ENCODE results near the gene NECTIN3.

NECTIN3 gene

DNA sequence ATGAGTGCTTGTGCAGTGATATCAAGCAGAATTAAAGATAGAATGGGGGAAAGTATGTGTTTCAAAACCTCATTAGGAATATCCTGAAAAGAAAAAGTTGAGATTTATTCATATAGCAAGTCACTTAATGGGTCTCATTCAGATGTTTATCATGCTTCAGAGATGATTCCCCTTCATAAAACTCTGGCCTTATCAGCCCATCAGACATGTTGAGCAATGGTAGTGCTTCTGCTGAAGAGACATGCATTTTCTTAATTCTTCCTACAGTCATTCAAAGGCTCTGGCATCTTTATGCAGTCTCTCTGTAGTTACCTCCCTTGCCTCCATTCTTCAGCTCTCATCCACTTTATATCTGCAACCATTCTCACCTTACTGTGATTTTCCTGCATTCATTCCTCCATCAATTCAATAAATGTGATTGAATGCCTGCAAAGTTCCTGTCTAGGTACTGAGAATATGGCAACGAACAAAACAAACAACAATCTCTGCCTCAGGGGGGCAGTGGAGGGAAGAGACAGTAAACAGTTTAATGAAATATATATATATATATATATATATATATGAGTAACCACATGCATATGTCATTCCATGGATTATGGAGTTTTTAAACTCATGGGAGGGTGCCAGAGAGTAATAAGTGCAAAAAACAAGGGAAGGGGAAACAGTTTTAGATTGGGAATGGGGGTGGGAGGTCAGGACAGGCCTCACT is 138.5 kb downstream of the NECTIN3 start:
- no peak for DNase-seq (ENCODE audit: low read depth in 2 of 2)

DNA sequence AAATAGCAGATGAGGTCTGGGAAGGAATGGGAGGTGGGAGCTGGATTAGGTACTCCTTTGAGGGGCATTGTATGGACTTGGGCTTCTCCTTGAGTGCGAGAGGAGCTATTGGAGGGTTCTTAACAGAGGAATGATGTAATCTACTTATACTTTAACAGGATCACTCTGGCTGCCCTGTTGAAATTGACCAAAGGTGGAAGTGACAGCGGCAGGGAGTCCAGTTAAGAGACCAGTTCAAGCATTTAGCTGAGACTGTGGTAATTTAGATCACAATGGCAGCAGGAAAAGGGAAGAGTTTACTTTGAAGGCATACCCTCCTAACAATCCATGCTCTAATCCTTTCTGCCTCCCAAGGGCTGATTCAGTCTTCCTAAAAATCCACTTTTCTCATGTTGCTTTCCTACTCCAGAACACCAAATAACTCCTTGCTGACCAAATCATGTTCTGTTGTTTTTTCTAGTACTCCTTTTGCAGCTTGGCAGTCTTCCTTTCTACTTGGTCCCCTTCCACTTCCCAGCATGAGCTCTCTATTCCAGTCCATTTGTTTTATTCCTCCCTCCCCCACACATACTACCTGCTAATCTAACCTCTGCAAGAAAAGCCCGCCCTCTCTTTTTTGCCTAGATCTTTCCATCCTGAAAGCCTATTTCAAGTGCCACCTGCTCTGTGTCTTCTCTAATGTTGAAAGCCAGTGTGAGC is 139.4 kb downstream of the NECTIN3 start:
- no peak for DNase-seq (ENCODE audit: low read depth in 2 of 2)

DNA sequence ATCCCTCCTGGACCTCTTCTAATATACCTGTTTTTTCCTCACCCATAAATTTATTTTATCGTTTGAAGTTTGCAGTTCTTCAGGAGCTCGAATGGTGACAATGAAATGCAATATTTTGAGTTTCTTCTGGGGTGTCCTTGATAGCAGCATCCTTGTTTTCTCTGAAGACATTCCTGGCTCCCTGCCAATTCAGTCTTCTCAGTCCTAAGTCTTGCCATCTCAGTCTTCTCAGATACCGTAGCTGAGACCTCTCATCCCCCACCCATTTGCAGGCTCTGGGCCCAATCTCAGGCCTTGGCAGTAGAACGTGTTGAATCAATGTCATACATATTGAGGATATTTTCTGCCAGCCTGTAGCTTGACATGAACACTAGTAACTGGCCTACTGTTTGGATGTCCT is 140.9 kb downstream of the NECTIN3 start:
- no peak for DNase-seq (ENCODE audit: low read depth in 2 of 2)

DNA sequence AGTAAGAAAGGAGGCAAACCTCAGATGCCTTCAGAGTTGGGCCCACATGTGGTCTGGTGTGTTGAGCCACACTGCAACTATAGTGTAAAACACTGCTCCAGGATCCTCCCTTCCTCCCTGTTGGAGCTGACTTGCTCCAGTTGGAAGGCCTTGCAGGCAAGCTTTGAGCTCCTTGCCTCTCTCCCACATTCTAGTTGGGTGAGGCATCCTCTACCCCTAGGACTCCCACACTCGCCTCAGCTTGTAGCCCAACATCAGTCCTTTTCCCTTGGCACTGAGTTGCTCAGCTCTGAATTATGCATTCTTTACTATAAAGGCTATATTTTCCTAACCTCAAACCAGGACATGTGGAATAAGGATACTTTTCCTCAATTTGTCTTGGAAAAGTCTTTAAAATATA is 143.9 kb downstream of the NECTIN3 start:
- no peak for DNase-seq (ENCODE audit: low read depth in 2 of 2)

DNA sequence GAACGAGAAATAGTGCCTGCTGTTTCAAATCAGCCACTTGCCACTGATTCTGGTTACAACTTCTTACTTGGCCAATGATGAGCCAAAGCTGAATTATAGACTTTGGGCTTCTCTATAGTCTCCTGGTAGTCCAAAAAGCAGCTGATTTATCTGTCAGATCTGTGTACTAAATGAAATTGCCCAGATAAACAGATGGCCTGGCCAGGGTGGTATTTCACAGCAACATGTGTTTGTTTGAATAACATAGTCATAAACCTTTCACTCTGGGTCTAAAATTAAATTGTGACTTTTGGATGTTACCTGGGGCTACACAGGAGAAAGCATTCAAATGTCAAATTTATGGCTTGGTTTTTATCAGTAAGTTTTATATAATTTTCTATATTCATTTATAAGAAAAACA is 147.0 kb downstream of the NECTIN3 start:
- DNase-seq (ENCODE audit: low read depth in 2 of 2): no peak

DNA sequence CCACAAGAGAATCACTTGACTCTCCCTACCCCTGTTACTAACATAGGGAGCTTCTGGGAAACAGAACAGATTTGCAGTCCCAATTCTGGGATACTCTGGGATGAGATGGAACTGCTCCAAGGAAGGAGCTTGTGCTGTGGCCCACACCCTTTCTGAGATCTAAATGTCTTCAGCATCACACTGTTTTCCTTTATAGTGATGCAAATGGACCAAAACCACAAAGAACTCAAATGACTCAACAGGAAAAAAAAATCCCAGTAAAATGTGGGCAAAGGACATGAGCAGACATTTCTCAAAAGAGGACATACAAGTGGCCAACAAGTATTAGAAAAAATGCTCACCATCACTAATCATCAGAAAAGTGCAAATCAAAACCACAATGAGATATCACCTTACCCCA is 155.6 kb downstream of the NECTIN3 start:
- no peak for DNase-seq (ENCODE audit: low read depth in 2 of 2)

DNA sequence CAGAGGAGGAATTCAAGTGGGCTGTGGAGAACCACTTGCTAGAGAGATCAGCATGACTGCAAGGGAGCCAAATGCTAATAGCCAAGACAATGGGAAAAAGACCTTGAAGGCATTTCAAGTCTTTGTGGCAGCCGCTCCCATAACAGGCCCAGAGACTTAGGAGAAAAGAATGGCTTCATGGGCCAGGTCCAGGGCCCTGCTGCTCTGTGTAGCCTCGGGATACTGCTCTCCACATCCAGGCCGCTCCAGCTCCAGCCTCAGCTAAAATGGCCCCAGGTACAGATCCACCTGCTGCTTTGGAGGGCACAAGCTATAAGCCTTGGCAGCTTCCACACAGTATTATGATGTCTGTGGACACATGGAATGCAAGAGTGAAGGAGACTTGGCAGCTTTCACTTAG is 157.7 kb downstream of the NECTIN3 start:
- no peak for DNase-seq (ENCODE audit: low read depth in 2 of 2)

DNA sequence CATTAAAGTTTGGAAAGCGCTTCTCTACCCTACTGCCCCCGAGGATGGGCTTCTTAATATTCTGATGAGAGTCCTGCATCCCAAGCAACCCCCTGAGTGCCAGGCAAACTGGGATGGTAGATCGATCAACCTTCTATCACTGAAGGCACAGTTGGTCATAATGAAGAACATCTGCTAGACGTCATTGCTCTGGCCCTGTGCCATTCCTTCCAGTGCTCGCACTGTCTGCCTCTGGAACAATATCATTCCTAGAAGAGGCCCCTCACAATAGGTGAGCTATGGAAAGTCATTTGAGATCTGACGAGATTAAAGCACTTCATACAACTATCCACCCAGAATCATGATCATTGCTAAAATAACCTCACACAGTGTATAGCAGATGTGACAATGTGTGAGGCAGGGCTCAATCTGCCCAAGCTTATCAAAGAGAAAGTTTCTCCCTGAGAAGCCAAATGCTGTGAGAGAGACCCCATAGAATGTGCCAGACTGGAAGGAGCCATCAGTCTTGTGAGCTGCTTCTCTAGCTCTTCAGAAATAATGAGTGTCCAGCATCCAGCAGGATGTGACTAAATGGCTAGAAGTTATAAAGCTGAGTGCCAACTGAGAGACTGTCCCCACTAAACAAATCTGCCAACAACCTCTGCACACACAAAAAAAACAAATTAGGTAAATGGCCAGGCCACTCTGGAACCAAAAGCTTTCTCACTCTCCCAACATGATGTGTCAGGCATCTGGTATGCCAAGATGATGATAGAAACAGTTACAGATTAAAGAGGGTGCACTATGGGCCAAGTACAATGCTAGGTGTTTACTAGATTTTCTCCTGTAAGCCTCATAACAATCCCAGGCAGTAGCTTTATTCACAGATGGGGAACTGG is 165.5 kb downstream of the NECTIN3 start:
- no peak for DNase-seq (ENCODE audit: low read depth in 2 of 2)

DNA sequence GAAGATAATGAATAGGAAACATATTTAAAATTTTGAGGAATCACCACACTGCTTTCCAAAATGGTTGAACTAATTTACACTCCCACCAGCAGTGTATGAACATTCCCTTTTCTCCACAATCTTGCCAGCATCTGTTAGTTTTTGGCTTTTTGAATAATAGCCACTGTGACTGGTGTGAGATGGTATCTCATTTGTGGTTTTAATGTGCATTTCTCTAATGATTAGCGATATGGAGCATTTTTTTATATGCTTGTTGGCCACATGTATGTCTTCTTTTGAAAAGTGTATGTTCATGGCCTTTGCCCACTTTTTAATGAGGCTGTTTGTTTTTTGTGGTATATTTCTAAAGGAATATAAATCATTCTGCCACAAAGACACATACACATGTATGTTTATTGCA is 166.3 kb downstream of the NECTIN3 start:
- DNase-seq (ENCODE audit: low read depth in 2 of 2): no peak

DNA sequence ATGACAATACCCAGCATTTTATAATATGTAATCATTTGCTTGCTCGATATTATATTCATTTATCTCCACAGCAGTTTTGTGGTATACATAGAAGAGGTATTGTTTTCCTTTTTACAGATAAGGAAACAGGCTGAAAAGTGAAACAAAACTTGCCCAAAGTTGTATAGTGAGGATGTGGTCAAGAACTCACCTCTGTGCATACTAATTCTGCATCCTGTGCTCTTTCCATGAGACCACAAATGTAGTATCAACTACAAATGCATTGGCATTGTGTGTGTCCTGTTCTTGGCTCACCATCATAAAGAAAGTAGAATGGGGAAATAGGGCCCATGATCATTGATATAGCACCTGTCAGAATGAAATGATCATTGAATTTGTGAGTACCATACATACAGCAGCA is 167.3 kb downstream of the NECTIN3 start:
- DNase-seq (ENCODE audit: low read depth in 2 of 2): no peak

DNA sequence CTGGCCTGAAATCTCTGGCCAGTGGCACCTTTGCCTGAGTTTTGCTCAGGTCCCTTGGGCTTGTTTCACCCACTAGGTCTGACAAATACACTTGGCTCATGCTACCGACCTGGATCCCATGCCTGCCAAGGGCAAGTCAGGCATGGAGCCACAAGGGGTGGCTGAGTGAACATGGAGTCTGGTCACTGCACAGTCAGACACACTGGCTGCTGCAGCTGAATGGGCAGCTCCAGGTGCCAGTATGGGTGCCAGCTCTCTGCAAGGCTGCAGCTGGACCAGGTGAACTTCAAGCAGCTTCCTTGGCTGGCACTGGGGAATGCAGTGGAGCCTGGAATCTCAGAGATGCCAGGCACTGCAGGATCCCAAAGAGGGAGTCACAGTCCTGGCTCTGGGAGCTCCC is 170.3 kb downstream of the NECTIN3 start:
- DNase-seq (ENCODE audit: low read depth in 2 of 2): no peak

All from stimulated activated CD4-positive, alpha-beta T cell treated with anti-CD3 and anti-CD28 coated beads, Interleukin-15, amount 100 ng/mL, for 48 hours (primary cell).